Measurements from ENCODE around the gene VSX1. TPM values are rescaled to one million over a fixed set of nuclear protein-coding genes. Genes with fewer than 3 reads are reported as not detected.

The VSX1 gene
- total and polyA plus RNA-seq, 9 of the 15 experiments (the other 6 are each of a cell fraction or from before 2014, with no cell fraction given) = not detected

- TF ChIP-seq HES1 (IDR thresholded peaks at IDR 0.05; ENCODE audit: low read depth) (no peak), E2F1 (CRISPR knock-in tag; IDR thresholded peaks at IDR 0.05) (no peak), ARID1B (IDR thresholded peaks at IDR 0.05) (no peak), ID3 (CRISPR knock-in tag; IDR thresholded peaks at IDR 0.05) (no peak), ID3 (tag; IDR thresholded peaks at IDR 0.05) (no peak), GABPB2 (CRISPR knock-in tag; conservative IDR thresholded peaks at IDR 0.05) (no peak), KDM5B (IDR thresholded peaks at IDR 0.05; ENCODE audit: insufficient replicate concordance, low read depth, low read length) (no peak), TEAD2 (tag; IDR thresholded peaks at IDR 0.05) (no peak), ZZZ3 (IDR thresholded peaks at IDR 0.05) (no peak), ILK (tag; IDR thresholded peaks at IDR 0.05; ENCODE audit: borderline replicate concordance, low read depth) (no peak), HMG20B (CRISPR knock-in tag; IDR thresholded peaks at IDR 0.05) (no peak), FOXK2 (conservative IDR thresholded peaks at IDR 0.05 in 1 of 2, IDR thresholded peaks at IDR 0.05 in 1 of 2; ENCODE audit: low read depth in 2 of 2) (no peak)
- TF ChIP-seq, protein P1, sequence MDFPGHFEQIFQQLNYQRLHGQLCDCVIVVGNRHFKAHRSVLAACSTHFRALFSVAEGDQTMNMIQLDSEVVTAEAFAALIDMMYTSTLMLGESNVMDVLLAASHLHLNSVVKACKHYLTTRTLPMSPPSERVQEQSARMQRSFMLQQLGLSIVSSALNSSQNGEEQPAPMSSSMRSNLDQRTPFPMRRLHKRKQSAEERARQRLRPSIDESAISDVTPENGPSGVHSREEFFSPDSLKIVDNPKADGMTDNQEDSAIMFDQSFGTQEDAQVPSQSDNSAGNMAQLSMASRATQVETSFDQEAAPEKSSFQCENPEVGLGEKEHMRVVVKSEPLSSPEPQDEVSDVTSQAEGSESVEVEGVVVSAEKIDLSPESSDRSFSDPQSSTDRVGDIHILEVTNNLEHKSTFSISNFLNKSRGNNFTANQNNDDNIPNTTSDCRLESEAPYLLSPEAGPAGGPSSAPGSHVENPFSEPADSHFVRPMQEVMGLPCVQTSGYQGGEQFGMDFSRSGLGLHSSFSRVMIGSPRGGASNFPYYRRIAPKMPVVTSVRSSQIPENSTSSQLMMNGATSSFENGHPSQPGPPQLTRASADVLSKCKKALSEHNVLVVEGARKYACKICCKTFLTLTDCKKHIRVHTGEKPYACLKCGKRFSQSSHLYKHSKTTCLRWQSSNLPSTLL (IDR thresholded peaks at IDR 0.05) = no peak
- TF ChIP-seq, protein P2, sequence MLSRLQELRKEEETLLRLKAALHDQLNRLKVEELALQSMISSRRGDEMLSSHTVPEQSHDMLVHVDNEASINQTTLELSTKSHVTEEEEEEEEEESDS (CRISPR knock-in tag; IDR thresholded peaks at IDR 0.05) = no peak
- TF ChIP-seq, protein P3, sequence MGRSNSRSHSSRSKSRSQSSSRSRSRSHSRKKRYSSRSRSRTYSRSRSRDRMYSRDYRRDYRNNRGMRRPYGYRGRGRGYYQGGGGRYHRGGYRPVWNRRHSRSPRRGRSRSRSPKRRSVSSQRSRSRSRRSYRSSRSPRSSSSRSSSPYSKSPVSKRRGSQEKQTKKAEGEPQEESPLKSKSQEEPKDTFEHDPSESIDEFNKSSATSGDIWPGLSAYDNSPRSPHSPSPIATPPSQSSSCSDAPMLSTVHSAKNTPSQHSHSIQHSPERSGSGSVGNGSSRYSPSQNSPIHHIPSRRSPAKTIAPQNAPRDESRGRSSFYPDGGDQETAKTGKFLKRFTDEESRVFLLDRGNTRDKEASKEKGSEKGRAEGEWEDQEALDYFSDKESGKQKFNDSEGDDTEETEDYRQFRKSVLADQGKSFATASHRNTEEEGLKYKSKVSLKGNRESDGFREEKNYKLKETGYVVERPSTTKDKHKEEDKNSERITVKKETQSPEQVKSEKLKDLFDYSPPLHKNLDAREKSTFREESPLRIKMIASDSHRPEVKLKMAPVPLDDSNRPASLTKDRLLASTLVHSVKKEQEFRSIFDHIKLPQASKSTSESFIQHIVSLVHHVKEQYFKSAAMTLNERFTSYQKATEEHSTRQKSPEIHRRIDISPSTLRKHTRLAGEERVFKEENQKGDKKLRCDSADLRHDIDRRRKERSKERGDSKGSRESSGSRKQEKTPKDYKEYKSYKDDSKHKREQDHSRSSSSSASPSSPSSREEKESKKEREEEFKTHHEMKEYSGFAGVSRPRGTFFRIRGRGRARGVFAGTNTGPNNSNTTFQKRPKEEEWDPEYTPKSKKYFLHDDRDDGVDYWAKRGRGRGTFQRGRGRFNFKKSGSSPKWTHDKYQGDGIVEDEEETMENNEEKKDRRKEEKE (IDR thresholded peaks at IDR 0.05; ENCODE audit: borderline replicate concordance in 1 of 2, control insufficient read depth in 1 of 2, low read depth in 2 of 2, low read length in 1 of 2) = no peak
- TF ChIP-seq, protein P4, sequence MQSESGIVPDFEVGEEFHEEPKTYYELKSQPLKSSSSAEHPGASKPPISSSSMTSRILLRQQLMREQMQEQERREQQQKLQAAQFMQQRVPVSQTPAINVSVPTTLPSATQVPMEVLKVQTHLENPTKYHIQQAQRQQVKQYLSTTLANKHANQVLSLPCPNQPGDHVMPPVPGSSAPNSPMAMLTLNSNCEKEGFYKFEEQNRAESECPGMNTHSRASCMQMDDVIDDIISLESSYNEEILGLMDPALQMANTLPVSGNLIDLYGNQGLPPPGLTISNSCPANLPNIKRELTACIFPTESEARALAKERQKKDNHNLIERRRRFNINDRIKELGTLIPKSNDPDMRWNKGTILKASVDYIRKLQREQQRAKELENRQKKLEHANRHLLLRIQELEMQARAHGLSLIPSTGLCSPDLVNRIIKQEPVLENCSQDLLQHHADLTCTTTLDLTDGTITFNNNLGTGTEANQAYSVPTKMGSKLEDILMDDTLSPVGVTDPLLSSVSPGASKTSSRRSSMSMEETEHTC (IDR thresholded peaks at IDR 0.05) = no peak
Measured at GRCh38 chr20:25030649-25031207, 51.2 kb downstream of the VSX1 start (continued).

Measured in K562 (cell line).